A549 treated with GW870086 at 1 μM for 4 hours (cell line): Measurements from ENCODE around the gene GOLGA6L25. TPM values are rescaled to one million over a fixed set of nuclear protein-coding genes. Genes with fewer than 3 reads are reported as not detected.

Experiments used
- total RNA-seq: library from RNA; stranded (reverse); fragments of 200-300 nt; extraction: Qiagen RNA extraction; gene quantifications from 5 replicates; pipeline ENCODE4 v1.2.3, GENCODE V29; 2022; ENCODE audit warnings: low read depth

The GOLGA6L25 gene, protein sequence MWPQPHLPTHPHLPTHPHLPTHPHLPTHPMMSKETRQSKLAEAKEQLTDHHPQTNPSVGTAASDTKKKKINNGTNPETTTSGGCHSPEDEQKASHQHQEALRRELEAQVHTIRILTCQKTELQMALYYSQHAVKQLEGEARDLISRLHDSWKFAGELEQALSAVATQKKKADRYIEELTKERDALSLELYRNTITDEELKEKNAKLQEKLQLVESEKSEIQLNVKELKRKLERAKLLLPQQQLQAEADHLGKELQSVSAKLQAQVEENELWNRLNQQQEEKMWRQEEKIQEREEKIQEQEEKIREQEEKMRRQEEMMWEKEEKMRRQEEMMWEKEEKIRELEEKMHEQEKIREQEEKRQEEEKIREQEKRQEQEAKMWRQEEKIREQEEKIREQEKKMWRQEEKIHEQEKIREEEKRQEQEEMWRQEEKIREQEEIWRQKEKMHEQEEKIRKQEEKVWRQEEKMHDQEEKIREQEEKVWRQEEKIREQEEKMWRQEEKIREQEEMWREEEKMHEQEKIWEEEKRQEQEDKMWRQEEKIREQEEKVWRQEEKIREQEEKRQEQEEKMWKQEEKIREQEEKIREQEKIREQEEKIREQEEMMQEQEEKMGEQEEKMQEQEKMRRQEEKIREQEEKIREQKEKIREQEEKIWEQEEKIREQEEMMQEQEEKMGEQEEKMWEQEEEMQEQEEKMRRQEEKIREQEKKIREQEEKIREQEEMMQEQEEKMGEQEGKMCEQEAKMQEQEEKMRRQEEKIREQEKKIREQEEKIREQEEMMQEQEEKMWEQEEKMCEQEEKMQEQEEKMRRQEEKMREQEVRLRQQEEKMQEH
- total RNA-seq, result not detected in 5 replicates

DNA sequence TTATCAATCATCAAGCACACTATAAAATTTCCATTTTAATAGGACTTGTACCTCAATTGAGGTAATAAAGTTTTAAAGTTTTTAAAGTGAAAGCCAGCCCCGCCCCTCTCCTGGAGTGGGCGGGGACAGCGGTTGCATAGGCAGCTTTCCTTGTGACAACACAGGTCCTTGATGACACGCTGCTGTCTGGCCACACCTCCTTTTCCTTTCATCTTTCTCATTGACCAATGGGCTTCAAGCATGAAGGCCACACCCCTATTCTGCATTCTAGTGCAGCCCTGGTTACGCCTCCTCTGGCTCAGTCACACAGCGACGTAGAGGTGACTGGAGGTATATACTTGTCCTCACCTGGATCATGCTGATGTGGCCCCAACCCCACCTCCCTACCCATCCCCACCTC lies at the start of gene GOLGA6L25:
GOLGA6L25 (plus strand) TSS at position 301 of the 400 bp plus-strand sequence; CDS start at position 362, 61 bp downstream.

DNA sequence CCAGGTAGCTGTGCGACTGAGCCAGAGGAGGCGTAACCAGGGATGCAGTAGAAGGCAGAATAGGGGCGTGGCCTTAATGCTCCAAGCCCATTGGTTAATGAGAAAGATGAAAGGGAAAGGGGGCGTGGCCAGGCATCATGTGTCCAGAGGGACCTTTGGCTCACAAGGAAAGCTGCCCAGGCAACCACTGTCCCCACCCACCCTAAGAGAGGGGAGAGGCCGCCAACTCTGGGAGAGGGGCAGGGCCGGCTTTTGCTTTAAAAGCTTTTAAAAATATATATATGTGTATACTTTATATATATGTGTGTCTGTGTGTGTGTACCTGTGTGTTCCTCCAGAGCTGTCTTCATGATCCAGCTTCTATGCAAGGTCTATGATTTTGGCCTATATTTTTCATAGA lies 20.4 kb upstream of the GOLGA6L25 start, which contains the start of gene GOLGA8G:
GOLGA8G (minus strand) TSS at position 18 of the 400 bp plus-strand sequence. CDS start 62 bp downstream, outside the sequence.

Other genes starting within 250 kb of the GOLGA6L25 start
- gene HERC2, start 231.4 kb upstream of the GOLGA6L25 start, total RNA-seq, result 36.4 to 49.9 TPM (median 47.1 TPM) in 5 replicates
- not detected in 5 replicates for gene GOLGA6L24, start 195.5 kb upstream of the GOLGA6L25 start, total RNA-seq
- 0.05 TPM in 1 of 5 replicates, not detected in the others for gene GOLGA8F, start 174.9 kb upstream of the GOLGA6L25 start, total RNA-seq
- gene GOLGA8G, start 20.6 kb upstream of the GOLGA6L25 start, total RNA-seq, result not detected in 5 replicates
- 0.24 TPM in 1 of 5 replicates, not detected in the others for gene GOLGA8M, start 158.9 kb downstream of the GOLGA6L25 start, total RNA-seq